ENCODE results near the gene EFCAB5.
"Not testable (repeated sequence)": the region's sequence is repeated elsewhere in the genome, so short reads cannot be mapped to it uniquely, and the experiment has no call there.

EFCAB5 gene

GRCh38 chr17:30132615-30133014 is 191.2 kb downstream of the EFCAB5 start:
- no peaks in the 10 kb centered on the region for H3K4me1 Mint-ChIP-seq
- no peak for TF ChIP-seq CTCF (IDR thresholded peaks at IDR 0.05; ENCODE audit: unreplicated experiment in 3 of 3)
- peaks cover 45% of the 10 kb centered on the region for H3K36me3 Mint-ChIP-seq (ENCODE audit: low read depth)
- no peak overlapping the region for H3K4me3 Mint-ChIP-seq
- no peak overlapping the region for H3K27ac Mint-ChIP-seq
- H3K27me3 Mint-ChIP-seq (ENCODE audit: low read depth): no peaks in the 10 kb centered on the region
- no peaks in the 10 kb centered on the region for H3K9me3 Mint-ChIP-seq

GRCh38 chr17:30133197-30133596 is 191.8 kb downstream of the EFCAB5 start:
- no peak for TF ChIP-seq CTCF (IDR thresholded peaks at IDR 0.05; ENCODE audit: unreplicated experiment in 3 of 3)
- Mint-ChIP-seq H3K4me1 (no peaks in the 10 kb centered on the region), H3K27ac (peak overlapping the region in 1 of 3 experiments; percentile 46), H3K36me3 (ENCODE audit: low read depth) (peaks cover 51% of the 10 kb centered on the region), H3K4me3 (no peak overlapping the region), H3K27me3 (ENCODE audit: low read depth) (no peaks in the 10 kb centered on the region), H3K9me3 (no peaks in the 10 kb centered on the region)

- no peak for TF ChIP-seq CTCF (IDR thresholded peaks at IDR 0.05; ENCODE audit: unreplicated experiment in 3 of 3)
- H3K4me1 Mint-ChIP-seq: no peaks in the 10 kb centered on the region
- H3K9me3 Mint-ChIP-seq: no peaks in the 10 kb centered on the region
- H3K4me3 Mint-ChIP-seq: no peak overlapping the region
- H3K36me3 Mint-ChIP-seq (ENCODE audit: low read depth): peaks cover 57% of the 10 kb centered on the region
- no peaks in the 10 kb centered on the region for H3K27me3 Mint-ChIP-seq (ENCODE audit: low read depth)
- peak overlapping the region in 1 of 3 experiments; percentile 78 for H3K27ac Mint-ChIP-seq
These were observed 193.1 kb downstream of the EFCAB5 start for GRCh38 chr17:30134551-30134950.

- Mint-ChIP-seq H3K4me3 (no peak overlapping the region), H3K27me3 (ENCODE audit: low read depth) (no peaks in the 10 kb centered on the region), H3K9me3 (no peaks in the 10 kb centered on the region), H3K4me1 (no peaks in the 10 kb centered on the region), H3K36me3 (ENCODE audit: low read depth) (peaks cover 38% of the 10 kb centered on the region), H3K27ac (no peak overlapping the region)
- no peak for TF ChIP-seq CTCF (IDR thresholded peaks at IDR 0.05; ENCODE audit: unreplicated experiment in 3 of 3)
These were observed 195.7 kb downstream of the EFCAB5 start for GRCh38 chr17:30137158-30137557.

GRCh38 chr17:30147860-30148259 is 206.4 kb downstream of the EFCAB5 start:
- H3K4me1 Mint-ChIP-seq; H3K4me3 Mint-ChIP-seq; H3K9me3 Mint-ChIP-seq; H3K27me3 Mint-ChIP-seq (ENCODE audit: low read depth); H3K27ac Mint-ChIP-seq: not testable (repeated sequence)
- peaks cover 32% of the 10 kb centered on the region for H3K36me3 Mint-ChIP-seq (ENCODE audit: low read depth)

GRCh38 chr17:30148376-30148775 is 206.9 kb downstream of the EFCAB5 start:
- Mint-ChIP-seq H3K4me1 (no peaks in the 10 kb centered on the region), H3K4me3 (no peak overlapping the region), H3K9me3 (no peaks in the 10 kb centered on the region), H3K27me3 (ENCODE audit: low read depth) (no peaks in the 10 kb centered on the region), H3K27ac (no peak overlapping the region), H3K36me3 (ENCODE audit: low read depth) (peaks cover 36% of the 10 kb centered on the region)
- no peak for TF ChIP-seq CTCF (IDR thresholded peaks at IDR 0.05; ENCODE audit: unreplicated experiment in 3 of 3)
